Forelimb muscle (tissue), 1 donor: ENCODE results near the gene PLAC1. TPM values are rescaled to one million over a fixed set of nuclear protein-coding genes. Genes with fewer than 3 reads are reported as not detected.

Experiments
- DNase-seq: peaks from one replicate; pipeline ENCODE4 v3.0.0-alpha.2; 2013; ENCODE audit warnings: low read depth
- polyA plus RNA-seq: library from polyadenylated mRNA; unstranded; fragments of 120-200 nt; gene quantifications from one replicate; pipeline ENCODE4 v1.2.1, GENCODE V29; 2013; ENCODE audit not compliant: insufficient read length

PLAC1 gene
- polyA plus RNA-seq, 1 donor: 1.8 TPM

DNA sequence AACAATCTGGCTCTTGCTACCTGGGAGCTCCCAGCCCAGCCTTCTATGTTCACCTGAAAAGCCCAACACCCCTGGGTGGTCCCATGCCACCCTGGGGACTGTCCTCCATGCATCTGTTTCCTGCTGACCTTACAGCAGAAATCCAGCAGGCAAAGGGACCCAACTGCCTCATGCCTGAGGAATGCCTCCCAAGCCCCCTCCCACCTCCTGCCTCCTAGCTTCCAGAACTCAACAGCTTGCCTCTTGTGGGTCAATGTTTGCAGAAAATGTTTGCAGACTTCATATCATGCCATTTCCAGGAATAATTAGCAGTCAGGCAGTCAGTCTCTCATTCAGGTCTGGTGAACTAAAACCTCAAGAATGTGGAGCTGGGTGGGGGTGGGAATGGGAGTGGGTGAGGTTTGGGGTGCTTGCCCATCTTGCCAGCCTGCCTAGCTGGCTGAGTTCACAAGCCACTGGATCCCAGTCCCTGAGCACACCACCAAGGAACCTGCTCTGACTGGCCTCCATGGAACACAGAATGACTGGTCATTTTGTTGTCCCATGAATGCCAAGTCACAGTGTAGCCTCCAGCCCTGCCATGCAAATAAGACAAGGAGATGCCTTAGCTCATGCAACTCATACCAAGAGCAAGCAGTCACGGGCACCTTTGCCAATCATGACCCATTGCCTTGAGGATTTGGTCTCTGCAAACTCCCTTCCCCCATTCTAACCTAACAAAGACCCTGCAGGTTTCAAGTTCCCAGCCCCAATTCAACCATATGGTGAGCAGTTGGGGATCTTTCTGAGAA lies 12.1 kb upstream of the PLAC1 start:
- DNase-seq: no peak

DNA sequence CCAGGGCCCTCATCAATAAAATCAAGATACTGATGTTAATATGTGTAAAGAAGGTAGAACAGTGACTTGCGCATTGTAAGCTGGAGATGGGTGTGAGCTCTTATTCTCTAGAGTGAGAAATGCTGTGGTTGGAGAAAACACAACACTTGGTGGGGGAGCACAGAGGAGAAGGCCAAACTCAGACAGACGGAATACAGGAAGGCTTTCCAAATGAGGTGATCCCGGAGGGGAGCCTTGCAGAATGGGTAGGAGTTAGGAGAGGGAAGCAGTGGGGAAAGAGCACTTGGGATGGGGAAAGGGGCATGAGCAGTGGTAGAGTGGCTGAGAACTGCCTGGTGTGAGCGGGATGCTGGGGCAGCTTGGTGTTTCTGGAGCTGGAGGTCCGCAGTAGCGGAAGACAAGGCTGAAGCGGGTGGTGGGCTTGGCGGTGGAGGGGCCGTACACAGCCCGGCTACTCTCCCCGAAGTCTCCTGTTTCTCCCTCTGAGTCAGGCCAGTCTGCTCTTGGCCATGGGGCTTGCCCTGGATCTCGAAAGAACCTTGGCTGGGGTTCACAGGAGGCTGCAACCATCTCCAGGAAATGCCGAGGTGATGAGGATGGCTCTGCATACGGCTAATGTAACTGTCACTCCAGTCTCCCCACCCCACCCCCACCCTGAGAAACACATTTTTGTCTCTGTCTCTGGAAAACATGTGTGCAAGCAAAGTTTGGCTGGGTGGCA lies 11.3 kb upstream of the PLAC1 start:
- no peak for DNase-seq

DNA sequence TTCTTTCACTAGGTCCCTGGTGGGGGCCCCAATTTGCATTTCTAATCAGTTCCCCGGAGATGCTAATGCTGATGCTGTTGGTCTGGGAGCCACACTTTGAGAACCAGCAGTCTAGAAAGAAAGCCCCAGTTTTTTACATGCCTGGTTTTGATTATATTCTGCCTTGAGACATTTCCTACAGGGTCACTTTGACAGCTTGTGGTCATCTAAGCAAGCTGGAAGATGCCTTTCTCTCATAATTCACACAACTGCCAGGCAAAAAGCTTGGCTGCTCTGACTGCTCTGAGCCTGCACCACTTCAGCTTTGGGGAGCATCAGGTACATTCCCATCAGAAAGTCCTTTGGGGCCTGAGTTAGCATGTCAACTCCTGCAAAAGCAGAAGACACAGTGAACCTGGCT lies 5.9 kb upstream of the PLAC1 start:
- DNase-seq: no peak

DNA sequence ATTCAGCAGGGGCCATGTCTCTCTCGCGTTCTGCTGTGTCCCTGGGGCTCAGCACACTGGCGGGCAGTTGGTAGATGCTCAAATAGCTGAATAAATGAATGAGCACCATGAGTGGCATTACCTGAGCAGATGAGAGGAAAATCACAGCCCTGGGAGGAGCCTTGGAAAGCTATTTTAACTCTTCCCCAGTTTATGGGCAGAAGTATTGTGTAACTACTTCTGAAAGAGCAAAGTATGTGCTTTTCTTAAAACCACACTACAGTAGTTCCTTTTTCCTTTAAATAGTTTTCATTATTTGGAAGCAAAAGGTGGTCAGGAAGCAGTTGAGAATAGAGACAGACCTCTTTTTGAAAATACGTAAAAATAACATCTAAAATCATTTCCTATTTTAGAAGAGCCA lies 3.0 kb upstream of the PLAC1 start:
- no peak for DNase-seq

DNA sequence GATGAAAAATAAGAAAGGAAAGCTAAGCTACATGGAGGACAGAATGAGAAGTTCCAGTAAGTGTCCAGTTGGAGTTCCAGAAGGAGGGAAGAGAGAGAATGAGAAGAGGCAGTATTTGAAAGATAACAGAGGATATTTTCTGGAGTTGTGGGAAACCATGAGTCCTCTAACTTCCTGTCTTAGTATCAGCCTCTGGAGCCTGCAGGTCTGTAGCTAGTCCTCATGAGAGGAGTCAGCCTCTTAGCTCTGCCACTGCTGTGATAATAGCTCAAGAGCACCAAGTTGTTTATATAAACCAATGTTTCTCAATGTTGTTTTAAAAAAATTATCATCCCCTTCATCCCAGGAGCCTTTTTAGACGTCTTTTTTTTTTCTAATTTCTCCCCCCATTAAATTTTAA lies 2.4 kb upstream of the PLAC1 start:
- no peak for DNase-seq

DNA sequence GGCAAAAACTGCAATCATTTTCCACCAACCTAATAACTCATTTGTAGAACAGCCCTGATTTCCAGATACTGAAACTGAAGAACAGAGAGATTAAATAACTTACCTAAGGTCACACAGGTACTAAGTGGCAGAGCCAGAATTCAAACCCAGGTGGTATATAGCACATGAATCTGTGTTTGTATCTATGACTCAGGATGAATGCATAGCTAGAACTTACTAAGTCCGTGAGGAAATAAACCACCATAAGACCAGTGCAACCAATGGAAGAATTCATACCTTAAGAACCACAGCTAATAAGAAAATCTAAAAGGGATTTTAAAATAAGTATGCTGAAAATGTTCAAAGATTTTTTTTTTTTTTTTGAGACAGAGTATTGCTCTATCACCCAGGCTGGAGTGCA lies 1.5 kb upstream of the PLAC1 start:
- DNase-seq: no peak

DNA sequence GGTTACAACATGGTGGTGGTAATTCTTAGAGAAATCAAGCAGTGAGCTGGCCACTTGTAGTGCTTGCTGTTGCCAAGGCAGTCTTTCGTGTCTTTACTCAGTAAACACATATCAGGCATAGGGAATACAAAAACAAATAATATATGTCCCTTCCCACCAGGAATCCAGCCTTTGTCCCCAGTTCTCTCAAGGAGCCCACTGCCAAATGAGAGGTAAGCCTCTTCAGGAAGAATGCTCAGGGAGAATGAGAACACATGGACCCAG lies 421 bp upstream of the PLAC1 start:
- DNase-seq: no peak

DNA sequence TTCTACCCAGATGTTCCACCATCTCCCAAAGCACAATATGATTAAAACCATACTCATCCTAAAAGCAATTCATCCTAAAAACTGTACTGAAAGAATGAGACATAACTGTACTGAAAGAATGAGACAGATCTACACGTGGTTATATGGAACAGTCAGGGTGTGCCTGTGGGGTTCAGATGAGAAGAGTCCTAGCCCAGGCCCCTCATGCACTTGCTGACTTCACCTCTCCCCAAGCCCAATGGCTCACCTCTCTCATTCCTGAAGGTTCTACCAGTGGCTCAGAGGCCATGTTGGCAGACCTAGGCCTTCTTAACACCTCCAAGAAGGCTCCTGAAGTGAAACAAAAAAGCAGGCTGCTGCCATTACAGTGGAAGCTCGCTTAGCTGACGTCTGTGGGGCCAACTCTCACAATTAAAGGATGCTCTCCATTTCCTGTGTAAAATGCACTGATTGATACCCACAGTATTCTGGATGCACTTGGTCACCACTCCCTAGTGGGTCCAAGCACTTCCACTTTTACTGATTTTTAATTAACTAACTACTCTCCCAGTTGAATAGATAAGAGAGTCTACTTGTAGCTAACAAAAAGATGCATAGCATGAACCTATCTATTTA lies 3.8 kb downstream of the PLAC1 start:
- no peak for DNase-seq

DNA sequence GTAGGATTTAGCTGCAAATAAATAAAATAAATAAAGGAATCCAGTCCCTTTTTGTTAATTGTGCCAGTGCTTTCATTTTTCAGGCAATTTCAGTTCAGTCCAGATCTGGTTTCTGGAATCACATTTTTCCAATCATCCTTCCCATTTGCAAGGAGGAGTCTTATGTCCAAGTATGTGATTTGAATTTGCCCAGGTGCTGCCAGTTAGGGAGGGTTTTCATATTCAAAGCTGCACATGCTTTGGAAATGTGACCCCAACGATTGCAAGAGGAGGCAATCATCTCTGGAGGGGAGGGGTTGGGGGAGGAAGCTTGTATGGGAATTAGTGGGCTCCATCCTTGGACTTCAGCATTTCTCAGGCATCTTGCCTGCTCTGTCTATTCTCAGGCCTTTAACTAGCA lies 4.4 kb downstream of the PLAC1 start:
- no peak for DNase-seq

DNA sequence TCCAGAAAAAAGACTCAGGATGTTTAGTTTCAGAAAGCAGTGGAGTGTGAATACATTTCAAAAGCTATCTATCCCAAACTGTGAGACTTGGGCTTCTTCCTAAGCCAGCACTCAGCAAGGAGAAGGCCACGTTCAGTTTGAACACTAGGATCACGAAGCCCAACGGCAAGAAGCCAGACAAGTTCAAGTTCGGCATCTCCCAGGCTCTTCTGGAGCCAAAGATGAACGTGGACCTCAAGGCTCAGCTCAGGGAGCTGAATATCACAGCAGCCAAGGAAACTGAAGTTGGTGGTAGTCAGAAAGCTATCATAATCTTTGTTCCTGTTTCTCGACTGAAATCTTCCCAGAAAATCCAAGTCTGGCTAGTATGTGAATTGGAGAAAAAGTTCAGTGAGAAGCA lies 7.6 kb downstream of the PLAC1 start:
- no peak for DNase-seq

DNA sequence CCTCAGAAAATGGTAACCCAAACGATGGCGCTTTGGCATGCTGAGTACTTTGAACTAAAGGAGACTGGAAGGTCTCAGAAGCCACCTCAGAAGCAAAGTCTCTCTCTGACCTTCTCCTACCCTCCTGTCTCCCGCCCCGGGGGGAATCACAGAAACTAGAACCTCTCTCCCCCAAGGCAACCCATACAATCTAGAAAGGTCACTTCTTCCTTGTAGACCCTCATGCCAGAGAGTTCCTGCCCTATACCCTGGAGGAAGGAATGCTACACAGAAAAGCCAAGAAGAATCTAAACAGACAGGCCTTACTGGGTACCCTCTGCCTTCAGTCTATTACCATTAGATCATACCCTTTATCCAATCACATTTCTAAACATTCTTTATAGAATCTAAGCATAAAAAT lies 8.5 kb downstream of the PLAC1 start:
- no peak for DNase-seq

DNA sequence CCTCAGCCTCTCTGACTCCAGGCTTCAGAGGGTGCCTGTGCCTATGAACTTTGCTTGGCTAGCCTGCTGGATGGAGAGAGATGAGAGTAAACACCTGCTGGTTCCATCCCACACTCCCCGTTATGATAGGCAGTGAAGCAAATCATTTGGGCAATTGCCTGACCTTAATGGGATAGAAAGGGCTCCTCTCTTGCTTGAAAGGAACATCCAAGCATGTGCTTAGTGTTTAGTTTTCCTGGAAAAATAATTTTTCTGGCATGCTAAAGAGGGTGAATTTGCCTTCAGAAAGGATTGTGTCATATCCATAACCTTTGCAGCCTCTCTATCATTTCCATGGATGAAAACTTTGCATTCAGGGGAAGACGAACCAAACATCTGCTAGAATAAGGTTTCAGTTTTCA lies 10.8 kb downstream of the PLAC1 start:
- no peak for DNase-seq

DNA sequence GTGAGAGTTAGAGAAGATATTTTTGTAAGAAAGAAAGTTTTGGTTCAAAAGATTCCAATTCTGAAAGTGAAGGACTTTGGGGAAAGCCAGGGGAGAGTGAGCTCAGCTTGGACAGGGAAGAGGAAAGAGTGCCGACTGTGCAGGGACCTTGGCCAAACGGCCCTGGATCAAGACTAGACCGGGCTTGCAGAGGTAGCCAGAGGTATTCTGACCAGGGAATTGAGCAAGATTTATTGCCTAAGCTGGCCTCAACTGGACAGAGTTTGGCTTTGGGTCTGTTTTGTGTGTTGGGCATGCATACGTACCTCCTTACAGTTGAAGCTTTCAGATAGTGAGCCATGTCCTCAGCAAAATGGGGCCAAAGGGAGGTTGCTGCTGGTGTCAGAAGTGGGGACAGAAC lies 11.6 kb downstream of the PLAC1 start:
- no peak for DNase-seq

DNA sequence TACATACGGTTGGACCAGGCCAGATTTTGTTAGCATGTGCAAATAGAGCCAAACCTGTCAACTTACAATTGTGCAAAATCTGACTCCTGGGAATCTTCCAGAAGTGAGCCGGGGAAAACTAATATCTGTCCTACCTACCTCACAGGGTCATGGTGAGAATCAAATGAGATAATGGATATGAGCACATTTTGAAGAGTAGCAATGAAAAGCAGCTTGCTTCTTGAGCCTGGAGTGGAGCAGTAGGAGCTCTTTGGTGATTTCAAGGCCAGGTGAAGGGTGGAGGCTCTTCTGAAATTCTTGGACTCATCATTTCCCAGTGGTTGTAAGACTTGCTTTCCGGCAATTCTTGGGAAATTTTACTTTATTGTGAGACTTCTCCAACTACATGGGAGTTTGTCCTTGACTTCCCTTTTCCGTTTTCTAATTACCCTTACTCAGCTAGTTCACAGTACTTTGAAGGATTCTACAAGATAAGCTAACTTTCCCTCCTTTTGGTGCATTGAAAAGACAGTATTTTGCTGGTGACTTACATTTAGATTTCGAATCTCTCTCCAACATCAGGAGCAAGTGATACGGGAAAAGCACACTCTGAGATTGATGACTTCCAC lies 12.2 kb downstream of the PLAC1 start:
- DNase-seq: no peak

DNA sequence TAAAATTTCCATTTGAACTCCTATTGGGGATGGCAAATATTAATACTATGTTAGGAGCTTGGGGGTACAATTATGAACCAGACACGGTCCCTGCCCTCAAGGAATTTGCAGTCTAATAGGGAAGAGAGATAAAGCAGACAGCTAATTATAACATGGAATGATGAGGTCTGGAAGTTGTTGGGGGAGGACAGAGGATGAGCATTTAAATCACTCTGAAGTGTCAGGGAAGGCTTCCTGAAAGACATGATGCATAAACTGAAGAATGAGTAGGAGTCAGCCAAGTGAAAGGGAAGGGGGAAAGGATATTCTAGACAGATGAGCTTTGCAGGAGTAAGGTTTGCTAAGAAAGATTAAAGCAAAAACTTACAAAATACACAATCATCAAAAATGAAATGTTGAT lies 15.9 kb downstream of the PLAC1 start:
- DNase-seq: no peak

DNA sequence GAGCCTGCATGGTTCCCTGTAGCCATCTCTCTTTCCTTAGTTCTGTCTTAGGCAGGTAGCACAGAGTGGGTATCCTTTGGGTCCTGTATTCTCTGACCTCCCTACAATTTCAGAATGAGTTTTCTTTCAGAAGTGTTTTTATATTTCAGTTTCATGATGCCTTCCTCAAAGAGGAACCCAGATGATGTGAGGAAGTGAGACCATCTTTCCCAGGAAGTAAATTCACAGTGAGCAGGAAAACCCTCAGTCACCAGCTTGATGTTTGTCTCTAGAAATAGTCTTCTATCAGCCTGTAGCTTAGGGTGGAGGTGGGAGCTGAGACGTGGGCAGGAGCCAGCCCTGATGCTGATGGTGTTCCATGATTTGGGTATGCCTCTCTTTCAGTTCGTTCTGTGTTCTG lies 16.9 kb downstream of the PLAC1 start:
- DNase-seq: no peak

DNA sequence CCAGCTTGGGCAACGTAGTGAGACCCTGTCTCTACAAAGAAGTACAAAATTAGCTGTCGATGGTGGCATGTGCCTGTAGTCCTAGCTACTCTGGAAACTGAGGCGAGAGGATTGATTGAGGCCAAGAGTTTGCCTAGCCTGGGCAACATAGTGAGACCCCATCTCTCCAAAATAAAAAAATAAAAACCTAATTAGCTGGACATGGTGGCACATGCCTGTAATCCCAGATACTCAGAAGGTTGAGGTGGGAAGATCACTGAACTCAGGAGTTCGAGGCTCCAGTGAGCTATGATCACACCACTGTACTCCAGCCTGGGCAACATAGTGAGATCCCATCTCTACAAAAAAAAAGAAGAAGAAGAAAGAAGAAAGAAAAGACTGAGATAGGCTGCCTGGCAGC lies 17.4 kb downstream of the PLAC1 start:
- no peak for DNase-seq

DNA sequence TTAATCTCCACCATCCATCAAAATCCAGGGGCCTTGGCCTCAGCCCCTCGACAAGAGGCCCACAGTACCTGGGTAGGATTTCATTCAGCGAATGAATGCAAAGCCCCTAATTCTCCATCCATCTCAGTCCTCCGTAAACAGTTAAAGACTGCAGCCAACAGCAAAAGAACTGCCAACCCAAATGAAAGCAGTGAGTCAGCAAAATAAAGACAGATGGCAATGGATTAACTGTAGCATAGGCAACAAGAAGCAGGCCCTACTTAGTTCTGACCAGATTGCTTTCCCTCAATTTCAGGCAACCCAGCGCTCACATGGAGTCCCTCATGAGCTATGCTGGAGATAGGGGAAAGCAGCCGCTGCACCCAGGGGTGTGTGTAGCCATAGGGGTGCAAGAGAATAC lies 21.4 kb downstream of the PLAC1 start:
- no peak for DNase-seq

DNA sequence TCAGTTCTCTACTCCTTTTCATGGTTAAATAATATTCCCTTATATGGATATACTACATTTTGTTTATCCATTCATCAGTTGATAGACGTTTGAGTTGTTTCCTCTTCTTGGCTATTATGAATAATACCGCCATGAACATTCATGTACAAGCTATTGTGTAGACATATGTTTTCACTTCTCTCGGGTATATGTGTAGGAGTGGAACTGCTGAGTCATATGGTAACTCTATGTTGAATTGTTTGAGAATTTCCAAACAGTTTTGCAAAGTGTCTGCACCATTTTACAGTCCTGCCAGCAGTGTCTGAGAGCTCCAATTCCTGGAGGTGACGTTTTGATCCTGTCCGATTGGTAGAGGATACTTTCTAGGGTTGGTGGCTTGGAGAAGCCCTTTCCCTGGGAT lies 23.6 kb downstream of the PLAC1 start:
- DNase-seq: no peak

DNA sequence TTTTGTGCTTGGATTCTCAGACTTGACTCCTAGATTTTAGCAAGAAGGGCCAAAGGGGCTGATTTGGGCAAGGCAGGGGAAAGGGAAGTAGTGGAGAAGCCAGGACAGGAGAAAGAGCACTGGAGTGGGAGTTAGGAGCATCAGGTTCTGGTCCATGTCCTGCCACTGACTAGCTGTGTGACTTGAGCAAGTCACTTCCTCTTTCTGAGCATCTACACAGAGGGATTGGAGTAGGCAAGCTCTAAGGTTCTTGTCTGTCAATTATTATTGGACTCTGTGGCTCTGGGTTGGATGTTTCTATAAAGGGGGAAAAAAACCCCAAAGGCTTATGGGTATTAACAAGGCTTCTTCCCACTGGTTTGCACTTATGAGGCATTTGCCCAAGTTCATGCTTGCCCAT lies 24.4 kb downstream of the PLAC1 start:
- no peak for DNase-seq

DNA sequence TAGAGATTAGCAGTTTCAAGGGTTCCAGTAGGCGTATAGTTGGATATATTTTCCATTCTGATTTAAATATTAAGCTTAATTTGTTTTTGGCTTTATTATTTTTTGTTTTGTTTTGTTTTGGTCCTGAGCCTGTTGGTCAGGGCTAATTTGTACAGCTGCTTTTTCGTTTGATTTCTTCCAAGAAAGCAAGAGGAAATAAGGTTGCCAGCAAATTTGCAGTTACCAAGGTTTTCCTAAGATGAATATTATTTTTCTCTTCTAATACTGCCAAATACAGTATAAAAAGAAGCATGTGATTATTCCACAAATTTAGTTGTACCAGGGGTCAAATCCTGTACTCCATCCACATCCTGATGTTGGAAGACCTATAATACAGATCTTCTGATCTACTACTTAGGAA lies 24.9 kb downstream of the PLAC1 start:
- DNase-seq: no peak

DNA sequence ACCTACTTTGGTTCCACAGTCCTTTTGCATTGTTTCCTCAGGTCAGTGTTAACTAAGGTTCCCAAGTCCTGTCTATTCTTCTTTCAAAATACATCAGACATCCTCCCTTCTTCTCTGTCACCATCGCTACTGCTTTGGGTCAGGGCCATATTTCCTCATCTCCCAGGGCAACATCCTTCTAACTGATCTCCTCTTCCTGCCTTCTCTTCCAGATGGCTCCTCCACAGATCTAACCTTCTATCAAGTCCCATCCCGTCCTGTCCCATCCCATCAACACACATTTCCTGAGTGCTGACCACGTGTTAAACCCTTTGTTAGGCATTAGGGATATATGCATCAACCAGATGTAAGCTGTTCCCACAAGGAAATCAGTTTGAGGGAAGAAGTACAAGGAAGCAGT lies 25.9 kb downstream of the PLAC1 start:
- DNase-seq: no peak
